Measurements from ENCODE around the gene SPRR2G.
"Not testable (repeated sequence)": the region's sequence is repeated elsewhere in the genome, so short reads cannot be mapped to it uniquely, and the experiment has no call there.

DNA sequence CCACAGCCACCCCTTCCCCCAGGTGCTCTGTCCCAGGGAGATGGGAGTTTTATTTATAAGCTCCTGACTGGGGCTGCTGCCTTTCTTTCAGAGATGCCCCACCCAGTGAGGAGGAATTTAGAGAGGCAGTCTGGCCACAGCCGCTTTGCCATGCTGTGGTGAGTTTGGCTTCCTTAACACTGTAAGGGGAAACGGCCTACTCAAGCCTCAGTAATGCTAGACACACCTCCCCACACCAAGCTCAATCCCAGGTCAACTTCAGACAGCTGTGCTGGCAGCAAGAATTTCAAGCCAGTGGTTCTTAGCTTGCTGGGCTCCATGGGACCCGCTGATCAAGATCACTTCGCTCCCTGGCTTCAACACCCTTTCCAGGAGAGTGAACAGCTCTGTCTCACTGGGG, 37.6 kb upstream of the SPRR2G start:
- TF ChIP-seq POLR2A (IDR thresholded peaks at IDR 0.05); CTCF (IDR thresholded peaks at IDR 0.05 in 8 of 11, conservative IDR thresholded peaks at IDR 0.05 in 3 of 11): not testable (repeated sequence)
